PC-3 (cell line): ENCODE measurements around the gene BLMH. TPM values are rescaled to one million over a fixed set of nuclear protein-coding genes. Genes with fewer than 3 reads are reported as not detected.
A peak's percentile ranks its signal among the peaks of the same experiment; 100 is the strongest.

Experiments used
- ATAC-seq: fragments of 200-7000 bp; cut with Tn5 transposase; 2 replicates; pipeline ENCODE4 v1.9.1; 2020; ENCODE audit warnings: mild to moderate bottlenecking, moderate library complexity
- BruUV-seq: library from RNA; stranded (reverse); fragments of 400-500 nt; replicated peaks from 2 replicates; lab custom pipeline; 2021; lab: Mats Ljungman, UMichigan
- CTCF ChIA-PET: fragments of 300-600 bp; sonication (Branson Sonifier 250); formaldehyde crosslinking; loops from one replicate; lab custom pipeline; 2022; ENCODE audit warnings: antibody characterized with exemption; lab: Charles Lee
- POLR2A ChIA-PET: fragments of 300-600 bp; sonication (Branson Sonifier 250); formaldehyde crosslinking; loops from one replicate; lab custom pipeline; 2022; ENCODE audit warnings: antibody characterized with exemption; ENCODE audit not compliant: unreplicated experiment; lab: Charles Lee
- DNase-seq: peaks from one replicate; pipeline ENCODE4 v3.0.0-alpha.2; 2015
- H2AFZ ChIP-seq: fragments of 300-600 bp; sonication (generic); 2 replicates; pipeline ENCODE4 v1.6.0; 2016; ENCODE audit warnings: antibody characterized with exemption, low read length
- H3F3A ChIP-seq: fragments of 300-600 bp; sonication (generic); one replicate; pipeline ENCODE4 v1.6.0; 2017; ENCODE audit warnings: antibody characterized with exemption, low read length, control low read depth, mild to moderate bottlenecking; ENCODE audit not compliant: unreplicated experiment
- H3K27ac ChIP-seq: fragments of 300-600 bp; sonication (generic); 2 replicates; pipeline ENCODE4 v1.5.1; 2016; ENCODE audit warnings: mild to moderate bottlenecking, low read length
- H3K27me3 ChIP-seq: fragments of 300-600 bp; sonication (generic); 2 replicates; pipeline ENCODE4 v1.6.1; 2016; ENCODE audit warnings: low read length, mixed read lengths
- H3K36me3 ChIP-seq: fragments of 300-600 bp; sonication (generic); 2 replicates; pipeline ENCODE4 v1.6.1; 2016; ENCODE audit warnings: low read depth, mixed run types, low read length, mixed read lengths
- H3K4me1 ChIP-seq: fragments of 300-600 bp; sonication (generic); 2 replicates; pipeline ENCODE4 v1.5.1; 2016; ENCODE audit warnings: low read length; ENCODE audit not compliant: insufficient read depth
- H3K4me2 ChIP-seq: fragments of 300-600 bp; sonication (generic); 2 replicates; pipeline ENCODE4 v1.6.0; 2016; ENCODE audit warnings: low read length
- H3K4me3 ChIP-seq: fragments of 300-600 bp; sonication (generic); 2 replicates; pipeline ENCODE4 v1.5.1; 2016; ENCODE audit warnings: mild to moderate bottlenecking, low read length, mixed read lengths
- H3K79me2 ChIP-seq: fragments of 300-600 bp; sonication (generic); 2 replicates; pipeline ENCODE4 v1.6.1; 2017; ENCODE audit warnings: low read length, mixed read lengths
- H3K9ac ChIP-seq: fragments of 300-600 bp; sonication (generic); 2 replicates; pipeline ENCODE4 v1.6.0; 2016; ENCODE audit warnings: mild to moderate bottlenecking, low read length
- H3K9me2 ChIP-seq: fragments of 300-600 bp; sonication (generic); replicated peaks from 2 replicates; pipeline ENCODE4 v1.6.1; 2016; ENCODE audit warnings: mixed run types, low read length, mixed read lengths
- H3K9me3 ChIP-seq: fragments of 300-600 bp; sonication (generic); 2 replicates; pipeline ENCODE4 v1.6.1; 2016; ENCODE audit warnings: low read length, mixed read lengths
- H4K20me1 ChIP-seq: fragments of 300-600 bp; sonication (generic); 2 replicates; pipeline ENCODE4 v1.6.1; 2016; ENCODE audit warnings: low read length, mixed read lengths
- CTCF ChIP-seq: fragments of 300-600 bp; sonication (generic); conservative IDR thresholded peaks from 2 replicates; pipeline ENCODE4 v1.5.1; 2017; ENCODE audit warnings: antibody characterized with exemption, low read depth, mild to moderate bottlenecking, low read length
- EZH2 ChIP-seq: fragments of 300-600 bp; sonication (generic); IDR thresholded peaks from one replicate; pipeline ENCODE4 v1.6.1; 2017; ENCODE audit warnings: antibody characterized with exemption, mild to moderate bottlenecking, low read length; ENCODE audit not compliant: unreplicated experiment
- EZH2phosphoT487 ChIP-seq: fragments of 300-600 bp; sonication (generic); IDR thresholded peaks from 2 replicates; pipeline ENCODE4 v1.6.1; 2018; ENCODE audit warnings: mild to moderate bottlenecking, antibody characterized with exemption, low read length, borderline replicate concordance
- intact Hi-C: fragments of 100-400 bp; cut with micrococcal nuclease; formaldehyde crosslinking; loops from 2 replicates; pipeline ENCODE4 v1.9.0; 2023
- total RNA-seq: library from RNA; depleted of rRNA; stranded (reverse); fragments of >200 nt; gene quantifications from 2 replicates; pipeline ENCODE4 v1.2.3, GENCODE V29; 2014

Gene BLMH
- total RNA-seq, 1 experiment from 2014 or later = 15.9 TPM

- POLR2A ChIA-PET = no interaction called here
Measured at GRCh38 chr17:30278032-30278431, 13.7 kb downstream of the BLMH start.

DNA sequence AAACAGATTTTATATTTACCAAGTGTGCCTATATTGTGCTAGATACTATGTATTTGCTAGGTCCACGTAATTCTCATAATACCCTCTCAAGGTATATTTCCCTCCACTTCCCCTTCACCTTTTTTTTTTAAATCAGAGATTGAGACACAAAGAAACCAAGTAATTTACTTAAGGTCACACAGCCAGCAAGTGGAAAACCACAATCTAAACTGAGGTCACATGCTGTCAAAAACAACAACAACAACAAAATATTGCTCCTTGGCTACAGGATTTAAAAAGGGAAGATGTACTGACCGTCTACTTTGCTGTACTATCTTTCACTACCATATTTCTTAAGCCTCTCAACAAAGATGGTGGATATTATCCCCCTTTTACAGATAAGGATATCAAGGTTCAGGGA lies 15.8 kb downstream of the BLMH start:
- Histone ChIP-seq H2AFZ (no peak overlapping the region), H3K4me1 (no peaks in the 10 kb centered on the region), H3K36me3 (peaks cover 19% of the 10 kb centered on the region), H3K9me2 (no peaks in the 10 kb centered on the region), H3F3A (no peaks in the 10 kb centered on the region), H4K20me1 (no peaks in the 10 kb centered on the region), H3K4me3 (no peak overlapping the region), H3K27ac (no peak overlapping the region), H3K79me2 (no peaks in the 10 kb centered on the region), H3K9ac (no peak overlapping the region), H3K4me2 (no peak overlapping the region), H3K9me3 (no peaks in the 10 kb centered on the region), H3K27me3 (no peaks in the 10 kb centered on the region)
- TF ChIP-seq EZH2phosphoT487 (no peak), EZH2 (no peak), CTCF (no peak)
- intact Hi-C loops = no loop called here
- ChIA-PET CTCF (no interaction called here), POLR2A (no interaction called here)
- no TSS peak for BruUV-seq
- ATAC-seq (no peak), DNase-seq (no peak)

More at GRCh38 chr17:30278032-30278431, 13.7 kb downstream of the BLMH start:
- Histone ChIP-seq H3K79me2 (no peaks in the 10 kb centered on the region), H3K9me2 (no peaks in the 10 kb centered on the region), H3K4me1 (no peaks in the 10 kb centered on the region), H4K20me1 (no peaks in the 10 kb centered on the region), H3K27ac (no peak overlapping the region), H3K9me3 (no peaks in the 10 kb centered on the region), H3F3A (no peaks in the 10 kb centered on the region), H2AFZ (no peak overlapping the region), H3K36me3 (peaks cover 2% of the 10 kb centered on the region; the same call in 1 of the 2 replicates), H3K27me3 (no peaks in the 10 kb centered on the region), H3K4me2 (no peak overlapping the region), H3K9ac (no peak overlapping the region), H3K4me3 (no peak overlapping the region)
- DNase-seq (peak; percentile 9), ATAC-seq (no peak)
- TF ChIP-seq EZH2phosphoT487 (no peak), CTCF (peak; percentile 44; the same call in 1 of the 2 replicates), EZH2 (no peak)
- no TSS peak for BruUV-seq
- intact Hi-C loops = loop anchor here (1.0 kb wide), 1 partner anchor 174 kb away; no protein-coding TSS in a partner anchor
- CTCF ChIA-PET = interaction anchor here (0.6 kb wide), 1 partner anchor 173 kb away, joined by 4 read pairs; no protein-coding TSS in a partner anchor

DNA sequence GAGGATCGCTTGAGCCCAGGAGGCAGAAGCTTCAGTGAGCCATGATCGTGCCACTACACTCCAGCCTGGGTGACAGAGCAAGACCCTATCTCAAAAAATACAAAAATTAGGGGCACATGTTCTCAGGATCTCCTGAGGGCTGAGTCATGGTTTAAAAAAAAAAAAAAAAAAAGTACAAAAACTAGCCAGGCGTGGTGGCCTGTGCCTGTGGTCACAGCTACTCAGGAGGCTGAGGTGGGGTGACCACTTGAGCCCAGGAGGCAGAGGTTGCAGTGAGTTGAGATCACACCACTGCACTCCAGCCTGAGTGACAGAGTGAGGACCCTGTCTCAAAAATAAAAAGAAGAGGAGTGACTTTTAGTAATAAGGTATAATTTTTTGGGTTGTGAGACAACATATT lies 16.9 kb downstream of the BLMH start:
- Histone ChIP-seq H3K4me3 (no peak overlapping the region), H3K9me2 (no peaks in the 10 kb centered on the region), H3K27ac (no peak overlapping the region), H3K9me3 (no peaks in the 10 kb centered on the region), H3K36me3 (peaks cover 19% of the 10 kb centered on the region), H3K9ac (no peak overlapping the region), H3F3A (no peaks in the 10 kb centered on the region), H2AFZ (no peak overlapping the region), H3K4me2 (no peak overlapping the region), H3K27me3 (no peaks in the 10 kb centered on the region), H3K79me2 (no peaks in the 10 kb centered on the region), H4K20me1 (no peaks in the 10 kb centered on the region), H3K4me1 (no peaks in the 10 kb centered on the region)
- DNase-seq (no peak), ATAC-seq (no peak)
- TF ChIP-seq EZH2phosphoT487 = no peak
- no peak for TF ChIP-seq CTCF
- no peak for TF ChIP-seq EZH2
- ChIA-PET CTCF (no interaction called here), POLR2A (no interaction called here)
- no TSS peak for BruUV-seq
- intact Hi-C loops = no loop called here
